Right lobe of liver (tissue), 6 donors: ENCODE results near the gene CAPS. TPM values are rescaled to one million over a fixed set of nuclear protein-coding genes. Genes with fewer than 3 reads are reported as not detected.
A peak's percentile ranks its signal among the peaks of the same experiment; 100 is the strongest.

Experiments
- ATAC-seq, 4 donors: fragments of 200-7000 bp; cut with Tn5 transposase; one replicate each; pipeline ENCODE4 v1.9.1; 2020; ENCODE audit warnings: mild to moderate bottlenecking in 4 of 4, moderate library complexity in 4 of 4
- DNase-seq, 3 donors: peaks; one replicate each; pipeline ENCODE4 v3.0.0-alpha.2; 2020
- H3K27ac ChIP-seq, 3 donors: fragments of 200-600 bp; one replicate each; pipeline ENCODE4 v1.8.0; 2022
- H3K27me3 ChIP-seq, 2 donors: fragments of 200-600 bp; one replicate each; pipeline ENCODE4 v1.8.0; 2022
- H3K36me3 ChIP-seq, 4 donors: fragments of 200-600 bp; sonication (generic) in 1 of 4; one replicate each; pipeline versions ENCODE4 v1.5.1 to v1.8.0; 2017 to 2022; ENCODE audit warnings: control low read depth in 1 of 4
- H3K4me1 ChIP-seq, 4 donors: fragments of 200-600 bp; sonication (generic) in 1 of 4; one replicate each; pipeline versions ENCODE4 v1.5.1 to v1.8.0; 2017 to 2022; ENCODE audit warnings: control low read depth in 1 of 4
- H3K4me3 ChIP-seq, 3 donors: fragments of 200-600 bp; one replicate each; pipeline ENCODE4 v1.8.0; 2022
- H3K9me3 ChIP-seq, 4 donors: fragments of 200-600 bp; sonication (generic) in 1 of 4; one replicate each; pipeline versions ENCODE4 v1.5.1 to v1.8.0; 2017 to 2022; ENCODE audit warnings: control low read depth in 1 of 4
- POLR2A ChIP-seq: fragments of 450-650 bp; IDR thresholded peaks from one replicate; pipeline ENCODE4 v1.6.1; 2017; ENCODE audit warnings: antibody characterized with exemption, mild to moderate bottlenecking
- WGBS: methylation state at CpG from one replicate; pipeline ENCODE4 v1.1.6; 2018; ENCODE audit warnings: low coverage, low lambda C conversion rate; ENCODE audit not compliant: insufficient coverage; ENCODE audit errors: missing lambda C conversion rate; 5-methylcytosine and 5-hydroxymethylcytosine counted together
- intact Hi-C, 2 donors: fragments of 100-400 bp; cut with DNase I; formaldehyde crosslinking; loops; one replicate each; pipeline versions ENCODE4 v1.11.2 to v1.14.1; 2022
- total RNA-seq, 6 experiments: library from RNA; depleted of rRNA in 2 of 6; stranded (reverse); fragments of >200 nt in 2 of 6; fragmentation: NEBNext Ultra II Directional in 3 of 6; extraction: Animal tissue kit (Norgen Biotek cat#: 25700) in 3 of 6; gene quantifications; one replicate each; pipeline versions ENCODE4 v1.1.0 to v1.2.4, GENCODE V29; 2016 to 2023
- TF ChIP-seq, protein P1 (sequence below), 4 donors: fragments of 200-600 bp in 3 of 4; fragments of 450-650 bp in 1 of 4; IDR thresholded peaks; one replicate each; pipeline versions ENCODE4 v1.5.1 to v1.8.0; 2016 to 2022; ENCODE audit warnings: antibody characterized with exemption in 4 of 4, mild to moderate bottlenecking in 2 of 4
- donor health status: DM: no; HTN: yes; CAD: no.
- donor health status: DM: no; HTN: no; CAD: no.
- donor health status: DM: no; HTN: no; CAD: no.
- donor health status: DM: no; HTN: yes; CAD: no.
- donor health status: DM: no; HTN: yes; CAD: no.

The CAPS gene
- total RNA-seq, 6 experiments from 2014 or later, result 1.1 to 7.9 (median 5.0) TPM

DNA sequence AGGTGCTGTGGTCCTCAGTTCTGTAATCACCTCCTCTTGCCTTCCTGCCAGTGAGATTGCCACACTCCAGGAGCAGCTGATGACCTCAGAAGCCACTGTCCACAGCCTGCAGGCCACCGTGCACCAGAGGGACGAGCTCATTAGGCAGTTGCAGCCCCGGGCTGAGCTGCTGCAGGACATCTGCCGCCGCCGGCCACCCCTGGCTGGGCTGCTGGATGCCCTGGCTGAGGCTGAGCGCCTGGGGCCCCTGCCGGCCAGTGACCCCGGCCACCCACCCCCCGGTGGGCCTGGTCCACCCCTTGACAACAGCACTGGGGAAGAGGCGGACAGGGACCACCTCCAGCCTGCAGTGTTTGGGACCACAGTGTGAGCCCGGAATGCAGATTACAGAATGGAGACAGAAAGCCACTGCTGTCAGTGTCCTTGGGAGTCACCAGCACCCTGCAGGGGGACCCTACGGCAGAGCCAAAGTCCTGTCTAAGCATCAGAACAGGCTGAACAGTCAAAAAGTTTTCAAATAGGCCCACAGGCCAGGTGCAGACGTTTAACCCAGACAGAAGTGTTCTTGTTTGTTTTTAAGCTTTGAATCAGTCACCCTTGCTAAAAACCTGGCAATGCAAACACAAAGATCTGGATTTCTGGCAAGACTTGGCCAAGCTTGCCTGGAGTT, 5.1 kb upstream of the CAPS start:
- 20% methylated on average over 2 of the region's 14 CpGs for WGBS

DNA sequence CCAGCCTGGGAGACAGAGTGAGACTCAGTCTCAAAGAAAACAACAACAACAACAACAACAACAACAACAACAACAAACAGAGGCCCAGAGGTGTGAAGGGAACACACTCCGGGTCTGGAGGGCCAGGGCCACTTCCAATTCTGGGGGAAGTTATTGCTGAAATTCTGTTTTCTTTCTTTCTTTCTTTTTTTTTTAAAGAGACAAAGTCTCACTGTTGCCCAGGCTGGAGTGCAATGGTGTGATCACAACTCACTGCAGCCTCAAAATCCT, 3.5 kb upstream of the CAPS start:
- Histone ChIP-seq H3K27ac (no peak overlapping the region), H3K27me3 (no peaks in the 10 kb centered on the region), H3K9me3 (no peaks in the 10 kb centered on the region), H3K4me3 (no peak overlapping the region), H3K4me1 (peaks cover 0 to 32% (median 7%) of the 10 kb centered on the region in 4 donors), H3K36me3 (peaks cover 0 to 4% (median 0%) of the 10 kb centered on the region in 4 donors)
- no peak for DNase-seq
- ATAC-seq, result no peak
- intact Hi-C loops, result no loop called here
- TF ChIP-seq, protein P1, sequence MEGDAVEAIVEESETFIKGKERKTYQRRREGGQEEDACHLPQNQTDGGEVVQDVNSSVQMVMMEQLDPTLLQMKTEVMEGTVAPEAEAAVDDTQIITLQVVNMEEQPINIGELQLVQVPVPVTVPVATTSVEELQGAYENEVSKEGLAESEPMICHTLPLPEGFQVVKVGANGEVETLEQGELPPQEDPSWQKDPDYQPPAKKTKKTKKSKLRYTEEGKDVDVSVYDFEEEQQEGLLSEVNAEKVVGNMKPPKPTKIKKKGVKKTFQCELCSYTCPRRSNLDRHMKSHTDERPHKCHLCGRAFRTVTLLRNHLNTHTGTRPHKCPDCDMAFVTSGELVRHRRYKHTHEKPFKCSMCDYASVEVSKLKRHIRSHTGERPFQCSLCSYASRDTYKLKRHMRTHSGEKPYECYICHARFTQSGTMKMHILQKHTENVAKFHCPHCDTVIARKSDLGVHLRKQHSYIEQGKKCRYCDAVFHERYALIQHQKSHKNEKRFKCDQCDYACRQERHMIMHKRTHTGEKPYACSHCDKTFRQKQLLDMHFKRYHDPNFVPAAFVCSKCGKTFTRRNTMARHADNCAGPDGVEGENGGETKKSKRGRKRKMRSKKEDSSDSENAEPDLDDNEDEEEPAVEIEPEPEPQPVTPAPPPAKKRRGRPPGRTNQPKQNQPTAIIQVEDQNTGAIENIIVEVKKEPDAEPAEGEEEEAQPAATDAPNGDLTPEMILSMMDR (IDR thresholded peaks at IDR 0.05), result no peak
- WGBS, result 89% methylated on average over 1 of the region's 1 CpG

More for the DNA sequence above, 5.1 kb upstream of the CAPS start:
- Histone ChIP-seq H3K9me3 (no peaks in the 10 kb centered on the region), H3K4me3 (no peak overlapping the region), H3K27ac (peak overlapping the region in 1 of 3 donors; percentile 66), H3K27me3 (no peaks in the 10 kb centered on the region), H3K4me1 (peaks cover 0 to 33% (median 4%) of the 10 kb centered on the region in 4 donors), H3K36me3 (peaks cover 0 to 4% (median 0%) of the 10 kb centered on the region in 4 donors)
- intact Hi-C loops, result no loop called here
- TF ChIP-seq, protein P1 (IDR thresholded peaks at IDR 0.05), result no peak
- TF ChIP-seq POLR2A, result no peak
- DNase-seq, result no peak
- no peak for ATAC-seq

DNA sequence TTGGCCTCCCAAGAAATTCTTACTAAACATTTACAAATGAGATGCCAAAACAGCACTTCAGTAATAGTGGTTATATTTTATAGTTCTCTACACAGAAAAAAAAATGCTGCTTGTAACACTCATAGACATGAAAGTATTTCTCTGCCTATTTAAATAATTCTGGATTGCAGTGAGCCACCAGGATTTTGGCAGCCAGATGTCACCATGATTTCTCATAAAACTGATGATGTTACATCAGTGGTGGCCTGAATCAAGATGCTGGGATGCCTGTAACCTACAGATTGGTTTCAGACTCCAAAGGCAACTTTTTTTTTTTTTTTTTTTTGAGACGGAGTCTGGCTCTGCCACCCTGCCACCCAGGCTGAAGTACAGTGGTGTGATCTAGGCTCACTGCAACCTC, 2.7 kb upstream of the CAPS start:
- intact Hi-C loops, result no loop called here
- WGBS, result no CpG with 5 or more reads among the region's 1 CpG

DNA sequence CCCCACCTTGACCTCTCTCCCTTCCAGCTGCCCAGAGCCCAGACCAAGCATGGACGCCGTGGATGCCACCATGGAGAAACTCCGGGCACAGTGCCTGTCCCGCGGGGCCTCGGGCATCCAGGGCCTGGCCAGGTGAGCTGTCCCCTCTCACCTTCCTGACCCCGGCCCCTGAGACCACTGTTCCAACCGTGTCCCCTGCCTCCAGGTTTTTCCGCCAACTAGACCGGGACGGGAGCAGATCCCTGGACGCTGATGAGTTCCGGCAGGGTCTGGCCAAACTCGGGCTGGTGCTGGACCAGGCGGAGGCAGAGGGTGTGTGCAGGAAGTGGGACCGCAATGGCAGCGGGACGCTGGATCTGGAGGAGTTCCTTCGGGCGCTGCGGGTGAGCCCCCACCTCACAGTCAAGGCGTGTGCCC, 312 bp downstream of the CAPS start:
- Histone ChIP-seq H3K9me3 (no peaks in the 10 kb centered on the region), H3K27ac (no peak overlapping the region), H3K4me1 (peaks cover 0 to 15% (median 5%) of the 10 kb centered on the region in 4 donors), H3K36me3 (peaks cover 0 to 36% (median 8%) of the 10 kb centered on the region in 4 donors), H3K27me3 (no peaks in the 10 kb centered on the region), H3K4me3 (no peak overlapping the region)
- WGBS, result 86% methylated on average over 5 of the region's 22 CpGs
- ATAC-seq (peak in 1 of 4 donors; percentile 12), DNase-seq (no peak)
- intact Hi-C loops, result no loop called here
- no peak for TF ChIP-seq POLR2A
- TF ChIP-seq, protein P1 (IDR thresholded peaks at IDR 0.05), result no peak

More for the DNA sequence above, 2.7 kb upstream of the CAPS start:
- Histone ChIP-seq H3K4me3 (no peak overlapping the region), H3K4me1 (peaks cover 0 to 26% (median 7%) of the 10 kb centered on the region in 4 donors), H3K9me3 (no peaks in the 10 kb centered on the region), H3K36me3 (peaks cover 0 to 10% (median under 1%) of the 10 kb centered on the region in 4 donors), H3K27me3 (no peaks in the 10 kb centered on the region), H3K27ac (no peak overlapping the region)
- DNase-seq, result no peak
- TF ChIP-seq, protein P1 (IDR thresholded peaks at IDR 0.05), result no peak
- no peak for TF ChIP-seq POLR2A
- no peak for ATAC-seq
